NCI-H2081 (cell line): ENCODE measurements around the gene MRPS9.

Source experiments
- DNase-seq, 2 experiments: peaks; one replicate each; lab custom pipeline; 2025; lab: John Stamatoyannopoulos, UW

MRPS9 gene

GRCh38 chr2:105078906-105079495 is 41.1 kb downstream of the MRPS9 start:
- no peak for DNase-seq

- no peak for DNase-seq
These were observed 42.6 kb downstream of the MRPS9 start for GRCh38 chr2:105080461-105080860.

DNA sequence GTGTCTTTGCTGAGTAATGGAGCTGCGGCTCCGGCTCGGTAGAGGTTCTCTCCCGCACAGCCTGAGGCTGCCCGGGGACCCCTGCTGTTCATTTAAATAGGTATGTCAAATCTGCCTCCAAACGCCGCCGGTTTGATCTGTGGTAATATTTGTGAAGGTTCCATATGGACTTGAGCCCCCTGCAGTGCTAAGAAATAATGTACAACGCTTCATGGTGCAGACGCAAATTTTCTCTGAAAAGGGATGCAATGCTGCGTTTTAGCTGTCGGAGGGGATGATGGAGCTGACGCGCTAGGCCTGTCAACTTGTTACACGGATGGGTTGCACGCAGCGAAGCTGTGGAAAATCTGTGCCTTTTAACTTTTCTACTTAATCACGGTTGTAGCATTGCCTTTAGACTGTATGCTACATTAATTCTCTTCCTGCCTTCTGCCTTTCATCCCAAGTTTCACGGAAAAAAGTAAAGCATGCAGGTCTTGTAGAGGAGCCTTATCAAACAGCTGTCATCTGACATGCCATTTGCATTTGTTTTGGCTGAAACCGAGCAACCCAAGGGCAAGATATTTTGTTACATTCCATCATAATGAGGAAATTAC is 43.2 kb downstream of the MRPS9 start:
- DNase-seq = no peak

- DNase-seq = no peak
These were observed 44.2 kb downstream of the MRPS9 start for GRCh38 chr2:105082107-105082506.

DNA sequence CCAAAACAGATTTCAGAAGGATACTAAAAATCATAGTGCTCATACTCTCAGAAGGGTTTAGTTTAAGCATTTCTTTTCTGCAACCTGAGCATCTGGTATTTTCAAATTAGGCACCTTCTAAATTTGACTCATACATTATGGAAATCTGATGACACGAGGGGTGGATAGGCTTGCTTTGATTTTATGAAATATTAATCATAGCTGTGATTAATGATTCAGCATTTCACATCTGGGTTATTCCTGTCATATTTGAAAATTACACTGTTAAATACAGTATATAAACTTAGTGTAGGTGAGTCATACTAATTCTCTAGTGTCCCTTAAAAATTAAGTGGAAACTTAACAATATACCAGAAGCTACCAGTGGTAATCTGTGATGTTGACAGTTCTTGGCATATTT is 47.7 kb downstream of the MRPS9 start:
- no peak for DNase-seq

GRCh38 chr2:105087273-105087672 is 49.4 kb downstream of the MRPS9 start:
- no peak for DNase-seq

DNA sequence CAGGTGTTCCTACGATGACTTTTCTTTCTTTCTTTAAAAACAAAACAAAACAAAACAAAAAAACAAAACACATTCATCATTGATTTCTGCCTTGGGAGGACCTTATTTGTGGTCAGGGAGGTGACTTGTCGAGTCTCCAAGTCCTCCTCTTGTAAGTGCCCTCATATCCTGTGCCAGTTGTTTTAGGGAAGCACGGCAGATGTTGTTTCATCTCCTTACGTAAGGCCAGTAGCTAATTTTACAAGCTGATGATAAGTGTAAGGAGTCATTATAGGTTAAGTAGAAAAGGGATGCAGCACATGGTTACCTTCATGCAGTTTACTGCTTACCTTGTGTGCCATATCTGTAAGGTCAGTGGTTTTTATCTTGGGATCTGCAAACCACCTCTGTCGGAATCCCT is 52.2 kb downstream of the MRPS9 start:
- DNase-seq = no peak

DNA sequence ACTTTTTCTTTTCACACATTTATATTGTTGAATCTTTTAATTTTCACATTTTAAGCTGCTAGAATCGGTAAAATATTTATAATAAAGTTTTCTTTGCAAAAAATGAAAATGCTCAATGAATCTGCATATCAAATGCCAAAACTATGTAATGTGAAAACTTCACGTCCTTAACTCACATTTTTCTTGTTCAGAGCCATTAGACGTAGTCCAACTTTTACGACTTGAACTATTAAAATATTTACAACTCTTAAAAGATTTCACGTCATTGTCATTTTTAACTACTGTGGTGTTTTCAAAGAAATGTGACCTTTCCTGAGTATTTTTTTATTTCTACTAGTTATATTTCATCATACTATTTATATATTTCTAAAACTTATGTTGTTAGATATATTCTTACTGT is 54.9 kb downstream of the MRPS9 start:
- DNase-seq = no peak

DNA sequence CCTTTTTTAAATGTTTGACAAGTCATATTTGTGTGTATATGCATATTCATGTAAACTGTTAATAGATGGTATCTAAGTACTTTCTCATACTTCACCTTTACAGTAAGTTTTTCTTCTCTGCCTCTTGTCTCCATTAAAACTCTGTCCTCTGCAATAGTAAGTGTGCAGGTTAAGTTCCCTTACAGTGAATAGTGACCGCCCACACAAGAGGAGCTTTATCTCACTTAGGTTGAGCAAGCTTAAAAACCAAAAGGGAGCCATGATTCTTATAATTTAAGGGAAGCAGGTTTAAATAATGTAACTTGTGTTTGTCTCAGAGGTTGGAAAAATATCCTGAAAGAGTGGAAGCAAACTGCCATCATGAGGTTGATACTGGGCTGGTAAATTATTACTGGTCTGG is 61.3 kb downstream of the MRPS9 start:
- no peak for DNase-seq

DNA sequence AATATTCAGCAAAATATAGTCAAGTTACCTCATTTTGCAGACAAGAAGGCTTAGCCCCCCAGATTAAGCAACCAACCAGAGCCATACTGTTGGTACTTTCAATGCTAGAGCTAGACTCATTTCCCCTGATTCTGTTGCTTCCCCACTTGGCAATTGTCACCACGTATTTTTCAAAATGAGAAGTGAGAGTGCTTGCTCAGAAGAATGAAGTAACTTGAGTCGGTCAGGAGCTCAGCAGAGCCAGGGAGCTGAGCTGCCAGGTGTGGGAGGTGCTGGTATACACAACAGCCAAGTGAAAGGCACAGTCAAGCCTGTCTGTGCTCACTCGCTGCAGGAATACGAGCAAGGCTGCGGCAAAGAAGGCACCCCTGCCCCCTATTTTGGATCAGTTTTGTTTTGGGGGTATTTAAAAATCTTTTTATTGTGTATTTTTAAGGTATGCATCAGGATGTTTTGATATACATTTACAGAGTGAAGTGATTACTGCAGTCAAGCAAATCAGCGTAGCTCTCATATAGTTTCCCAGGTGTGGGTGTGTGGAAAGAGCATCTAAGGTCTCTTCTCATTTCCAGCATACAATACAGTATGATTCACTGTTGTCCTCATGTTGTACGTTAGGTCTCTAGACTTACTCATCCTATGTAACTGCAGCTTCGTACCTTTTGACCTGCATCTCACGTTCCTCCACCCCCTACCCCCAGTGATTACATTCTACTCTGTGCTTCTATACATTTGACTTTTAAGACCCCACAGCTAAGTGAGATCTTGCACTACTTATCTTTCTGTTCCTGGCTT is 62.4 kb downstream of the MRPS9 start:
- DNase-seq = no peak

- no peak for DNase-seq
These were observed 64.1 kb downstream of the MRPS9 start for GRCh38 chr2:105102001-105102400.

- no peak for DNase-seq
These were observed 65.1 kb downstream of the MRPS9 start for GRCh38 chr2:105102963-105103421.

GRCh38 chr2:105103481-105103880 is 65.6 kb downstream of the MRPS9 start:
- DNase-seq = no peak

- no peak for DNase-seq
These were observed 66.4 kb downstream of the MRPS9 start for GRCh38 chr2:105104208-105104731.

DNA sequence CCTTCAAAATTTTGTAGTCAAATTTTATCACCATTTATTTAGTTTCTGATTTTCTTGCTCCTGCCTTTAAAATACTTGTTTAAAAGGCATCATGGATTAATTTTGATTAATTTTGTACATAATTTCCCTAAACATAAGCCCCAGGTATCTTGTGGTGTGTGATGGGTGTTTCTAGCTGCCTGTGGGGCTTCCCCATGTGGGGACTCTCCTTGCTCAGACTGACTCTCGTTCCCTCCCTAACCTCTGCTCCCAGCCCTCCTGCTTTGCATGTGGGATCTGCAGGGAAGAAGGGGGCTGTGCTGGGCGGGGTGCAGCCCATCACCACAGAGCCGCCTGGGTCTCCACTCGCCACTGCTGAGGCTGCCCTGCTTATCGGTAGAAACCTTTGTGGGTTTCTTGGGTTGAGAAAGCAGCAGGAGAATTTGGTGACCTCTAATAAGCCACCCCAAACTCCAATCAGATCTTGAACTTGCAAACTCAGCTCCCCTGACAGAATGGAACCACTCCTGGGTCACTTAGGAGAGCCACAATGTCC is 72.5 kb downstream of the MRPS9 start:
- DNase-seq = no peak

DNA sequence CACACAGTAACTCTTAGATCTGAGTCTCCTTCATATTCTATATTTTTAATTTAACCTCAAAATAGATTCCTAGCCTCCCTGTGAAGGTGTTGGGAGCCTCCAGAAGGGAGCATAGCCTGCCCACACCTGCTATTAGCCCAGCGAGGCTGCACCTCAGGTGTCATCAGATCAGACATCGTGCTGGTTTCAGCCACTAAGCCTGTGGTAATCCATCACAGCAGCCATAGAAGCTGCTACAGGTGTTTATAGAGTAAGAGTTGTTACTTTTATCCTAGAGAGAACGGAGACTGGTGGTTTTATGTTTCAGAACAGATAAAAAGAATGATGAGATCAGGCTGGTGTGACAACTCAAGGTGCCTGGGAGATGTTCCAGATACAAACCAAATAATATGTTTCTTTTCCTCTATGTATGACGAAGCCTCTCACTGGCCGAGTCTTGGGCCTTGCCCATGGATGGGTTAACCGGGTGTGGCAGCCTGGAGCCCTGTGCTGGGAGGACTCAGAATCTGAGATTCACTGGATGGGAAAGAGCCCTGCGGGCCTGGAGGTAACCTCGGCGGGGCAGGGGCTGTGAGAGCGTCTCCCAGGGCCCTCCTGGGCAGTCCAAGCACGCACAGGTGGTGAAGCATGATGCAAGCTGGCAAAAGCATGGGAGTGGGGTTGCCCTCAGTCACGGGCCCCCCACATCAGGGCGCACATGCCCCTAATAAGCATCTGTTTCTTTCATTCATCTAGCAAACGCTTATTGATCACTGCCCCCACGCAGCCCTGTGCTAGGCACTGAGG is 73.7 kb downstream of the MRPS9 start:
- DNase-seq = no peak

GRCh38 chr2:105112345-105112744 is 74.5 kb downstream of the MRPS9 start:
- no peak for DNase-seq

DNA sequence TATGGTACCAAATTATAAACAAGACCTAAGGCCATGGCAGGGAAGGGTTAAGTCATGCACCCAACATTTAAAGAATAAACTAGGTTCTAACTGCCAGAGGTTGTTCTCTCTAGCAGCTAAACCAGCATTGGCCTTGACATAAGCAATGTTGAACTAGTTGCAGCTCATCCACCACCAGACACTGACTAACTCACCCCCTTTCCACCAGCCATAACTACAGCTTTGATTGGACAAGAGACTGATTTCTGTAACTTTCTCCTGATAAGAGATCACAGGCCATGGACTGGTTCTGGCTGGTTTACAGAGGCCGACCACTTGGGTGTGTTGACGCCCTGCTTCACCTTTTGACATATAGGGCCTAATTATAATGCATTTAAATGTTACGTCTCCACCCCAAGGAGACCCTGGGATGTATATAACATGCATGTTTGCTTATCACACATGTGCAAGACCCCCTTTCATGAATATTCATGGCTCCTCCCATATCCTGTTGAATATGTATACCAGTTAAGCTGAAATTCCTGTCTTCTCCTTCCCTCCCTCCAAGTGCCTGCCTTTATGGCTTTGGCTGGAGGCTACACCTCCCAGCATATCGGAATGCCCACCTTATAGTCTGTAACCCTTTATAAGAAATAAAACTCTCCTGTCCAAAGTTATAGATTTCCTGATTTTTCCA is 75.9 kb downstream of the MRPS9 start:
- DNase-seq = no peak

GRCh38 chr2:105114551-105114950 is 76.7 kb downstream of the MRPS9 start:
- DNase-seq = peak; percentile 48 to 55

DNA sequence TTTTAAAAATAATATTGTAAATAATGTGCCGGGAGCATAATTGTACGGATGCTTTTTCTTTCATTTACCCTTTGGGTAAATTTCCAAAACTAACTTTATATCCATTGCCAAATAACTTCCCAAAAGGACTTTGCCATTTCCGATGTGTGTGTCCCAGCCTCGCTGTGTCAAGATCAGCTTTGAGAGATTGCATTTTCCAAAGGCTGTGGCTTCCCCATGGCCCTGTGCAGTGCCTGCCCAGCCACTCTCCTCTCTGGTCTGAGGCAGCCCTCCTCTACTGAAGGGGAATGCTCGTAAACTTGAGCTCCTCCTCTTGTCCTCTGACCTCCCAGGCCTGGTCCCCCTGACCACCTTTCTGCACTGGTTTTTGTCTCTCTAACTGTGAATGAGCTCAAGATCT is 78.5 kb downstream of the MRPS9 start:
- DNase-seq = no peak

- no peak for DNase-seq
These were observed 79.7 kb downstream of the MRPS9 start for GRCh38 chr2:105117565-105117964.
